ENCODE data around the gene PPP1R14B.

- TF ChIP-seq POLR2A (IDR thresholded peaks at IDR 0.05) (no peak), CTCF (IDR thresholded peaks at IDR 0.05) (no peak), POLR2AphosphoS5 (IDR thresholded peaks at IDR 0.05) (no peak)
These were observed 43.8 kb downstream of the PPP1R14B start for GRCh38 chr11:64202992-64203391.
